GM12878 (cell line): ENCODE results near the gene ATP5PO. TPM values are rescaled to one million over a fixed set of nuclear protein-coding genes. Genes with fewer than 3 reads are reported as not detected.

Source experiments
- ATAC-seq: fragments of 200-7000 bp; cut with Tn5 transposase; 3 replicates; pipeline ENCODE4 v1.9.1; 2020; ENCODE audit warnings: mild to moderate bottlenecking, moderate library complexity
- BruUV-seq: library from RNA; stranded (reverse); fragments of 400-500 nt; replicated peaks from 2 replicates; lab custom pipeline; 2021; lab: Mats Ljungman, UMichigan
- CTCF ChIA-PET: fragments of 300-600 bp; sonication (Branson Sonifier 250); formaldehyde crosslinking; extraction: SDS; loops from one replicate; lab custom pipeline; 2021; ENCODE audit warnings: inconsistent platforms; lab: Yijun Ruan, JAX
- POLR2A ChIA-PET: fragments of 350-600 bp; formaldehyde crosslinking; extraction: SDS; loops from one replicate; lab custom pipeline; 2021; ENCODE audit warnings: inconsistent platforms; lab: Charles Lee
- RAD21 ChIA-PET: fragments of 300-600 bp; sonication (Branson Sonifier 250); formaldehyde crosslinking; loops from one replicate; lab custom pipeline; 2023; ENCODE audit warnings: antibody characterized with exemption; ENCODE audit not compliant: unreplicated experiment; lab: Charles Lee
- SMC1A ChIA-PET: fragments of 300-600 bp; sonication (Branson Sonifier 250); formaldehyde crosslinking; loops from one replicate; lab custom pipeline; 2023; ENCODE audit not compliant: unreplicated experiment, uncharacterized antibody; lab: Charles Lee
- DNase-seq: peaks from one replicate; pipeline ENCODE4 v3.0.0-alpha.2; 2011; ENCODE audit warnings: low read depth, low spot score
- FAIRE-seq: peaks from 3 replicates; lab custom pipeline; 2011; peaks lifted over from hg19 to GRCh38; lab: Jason Lieb, UNC
- H2AFZ ChIP-seq: 2 replicates; pipeline ENCODE4 v1.6.0; 2011; ENCODE audit warnings: low read depth, low read length, control low read depth; ENCODE audit not compliant: control insufficient read depth
- H3K27ac ChIP-seq: 2 replicates; pipeline ENCODE4 v1.5.1; 2011; ENCODE audit warnings: control low read depth; ENCODE audit not compliant: control insufficient read depth, insufficient read depth
- H3K27me3 ChIP-seq, 2 experiments: replicated peaks in 1 of 2; 2 replicates each; pipeline versions ENCODE4 v1.6.0 to v1.6.1; 2011; ENCODE audit warnings: low read length in 1 of 2; ENCODE audit not compliant: control insufficient read depth in 2 of 2, insufficient read depth in 2 of 2
- H3K36me3 ChIP-seq, 2 experiments: 2 replicates each; pipeline ENCODE4 v1.5.1; 2011; ENCODE audit warnings: low read length in 1 of 2; ENCODE audit not compliant: control insufficient read depth in 2 of 2, insufficient read depth in 2 of 2
- H3K4me1 ChIP-seq: 2 replicates; pipeline ENCODE4 v1.6.1; 2011; ENCODE audit warnings: mild to moderate bottlenecking, low read length, moderate library complexity, mixed read lengths; ENCODE audit not compliant: control insufficient read depth, insufficient read depth
- H3K4me2 ChIP-seq: 2 replicates; pipeline ENCODE4 v1.6.0; 2011; ENCODE audit warnings: control low read depth; ENCODE audit not compliant: control insufficient read depth, insufficient read depth
- H3K4me3 ChIP-seq: fragments of 200-600 bp; sonication (generic); 2 replicates; pipeline ENCODE4 v1.5.1; 2016
- H3K79me2 ChIP-seq: 2 replicates; pipeline ENCODE4 v1.6.0; 2011; ENCODE audit warnings: low read length; ENCODE audit not compliant: control insufficient read depth, insufficient read depth
- H3K9ac ChIP-seq: 2 replicates; pipeline ENCODE4 v1.8.0; 2011; ENCODE audit warnings: low read length, control low read depth, mixed read lengths; ENCODE audit not compliant: control insufficient read depth, insufficient read depth
- H3K9me3 ChIP-seq: replicated peaks from 3 replicates; pipeline ENCODE4 v1.5.1; 2011; ENCODE audit warnings: mild to moderate bottlenecking, low read length; ENCODE audit not compliant: control insufficient read depth, insufficient read depth
- H4K20me1 ChIP-seq: 2 replicates; pipeline ENCODE4 v1.6.0; 2011; ENCODE audit not compliant: control insufficient read depth, insufficient read depth
- CTCF ChIP-seq, 3 experiments: IDR thresholded peaks in 2 of 3; conservative IDR thresholded peaks in 1 of 3; 2 replicates each; pipeline ENCODE4 v1.5.1; 2011; ENCODE audit warnings: low read depth in 3 of 3, low read length in 3 of 3, mild to moderate bottlenecking in 3 of 3, control low read depth in 2 of 3, moderate library complexity in 2 of 3, inconsistent platforms in 1 of 3, mixed read lengths in 1 of 3; ENCODE audit not compliant: control insufficient read depth in 2 of 3, insufficient read depth in 1 of 3; ENCODE audit errors: extremely low read depth in 1 of 3
- MYB ChIP-seq: fragments of 150-350 bp; IDR thresholded peaks from 2 replicates; pipeline ENCODE4 v1.6.1; 2014; ENCODE audit warnings: mild to moderate bottlenecking, low read depth, low read length, borderline replicate concordance
- RFX5 ChIP-seq: IDR thresholded peaks from 2 replicates; pipeline ENCODE4 v1.6.1; 2011; ENCODE audit warnings: low read depth, low read length, improper control_type of control experiment
- TAF1 ChIP-seq: IDR thresholded peaks from 2 replicates; pipeline ENCODE4 v1.6.1; 2011; ENCODE audit warnings: mild to moderate bottlenecking, low read depth, low read length, borderline replicate concordance
- WGBS: methylation state at CpG from one replicate; pipeline ENCODE4 v1.1.6; 2016; ENCODE audit warnings: low lambda C conversion rate; ENCODE audit not compliant: insufficient replicate concordance, insufficient coverage; ENCODE audit errors: missing lambda C conversion rate; 5-methylcytosine and 5-hydroxymethylcytosine counted together
- in situ Hi-C: fragments of 300-500 bp; cut with MboI; formaldehyde crosslinking; loops from 9 replicates; pipeline ENCODE4 v1.14.3; 2018; ENCODE audit warnings: mixed read lengths
- intact Hi-C: fragments of 100-400 bp; cut with micrococcal nuclease; formaldehyde crosslinking; loops from one replicate; pipeline ENCODE4 v1.14.2; 2022; ENCODE audit not compliant: unreplicated experiment
- polyA plus RNA-seq, 11 experiments: library from polyadenylated mRNA; depleted of rRNA in 4 of 11; unstranded in 6 of 11; stranded (reverse) in 5 of 11; fragments of >200 nt; fragmentation: Nextera tagmentation in 4 of 11; fragmentation: Illumina TruSeq in 1 of 11; extraction: Ambion mirVana in 4 of 11; extraction: Trizol in 1 of 11; gene quantifications; 1 replicate in 1 of 11; 2 replicates in 10 of 11; pipeline versions ENCODE4 v1.2.1 to v1.2.3, GENCODE V29; 2011 to 2016; ENCODE audit warnings: inconsistent platforms in 2 of 11, missing spikeins in 2 of 11, low read depth in 1 of 11
- total RNA-seq, 4 experiments: library from RNA; depleted of rRNA in 3 of 4; stranded (reverse); fragments of >200 nt in 3 of 4; fragmentation: Illumina TruSeq in 1 of 4; extraction: Trizol in 1 of 4; gene quantifications; 2 replicates each; pipeline versions ENCODE4 v1.2.1 to v1.2.3, GENCODE V29; 2013 to 2021

Gene ATP5PO
- total and polyA plus RNA-seq, 10 of the 15 experiments (the other 5 are each of a cell fraction or from before 2014, with no cell fraction given): 251 to 1,656 (median 470) TPM

- CTCF ChIA-PET: interaction anchor here (0.9 kb wide), 1 partner anchor 455 kb away, joined by 3 read pairs; no protein-coding TSS in a partner anchor
- BruUV-seq: no TSS peak
- no peaks in the 10 kb centered on the region for H3K27me3 ChIP-seq
- TF ChIP-seq CTCF (IDR thresholded peaks at IDR 0.05 in 2 of 3, conservative IDR thresholded peaks at IDR 0.05 in 1 of 3; ENCODE audit: control insufficient read depth in 2 of 3, extremely low read depth in 1 of 3, insufficient read depth in 1 of 3, low read depth in 3 of 3, low read length in 3 of 3) (0 out of 6 replicates have a peak, but pooled peaks of 1 of the 3 experiments have one; percentile 4), TAF1 (no peak), MYB (no peak)
- ATAC-seq: peak; percentile 42; the same call in 2 of the 3 replicates
- no peak overlapping the region for H3K4me2 ChIP-seq
- H3K9me3 ChIP-seq: no peaks in the 10 kb centered on the region
- no peak for DNase-seq
- in situ Hi-C loops (no loop called here), intact Hi-C loops (no loop called here)
- no peak overlapping the region for H3K4me3 ChIP-seq
- SMC1A ChIA-PET: interaction anchor here (0.5 to 1.1 kb wide), 2 partner anchors 455 to 475 kb away, joined by 3 to 4 read pairs; no protein-coding TSS in a partner anchor
- FAIRE-seq: no peak
- H4K20me1 ChIP-seq: no peaks in the 10 kb centered on the region
- 43% methylated on average over 8 of the region's 8 CpGs for WGBS
- H3K36me3 ChIP-seq: no peaks in the 10 kb centered on the region
- H2AFZ ChIP-seq: no peak overlapping the region
- H3K4me1 ChIP-seq: no peaks in the 10 kb centered on the region
- RAD21 ChIA-PET: interaction anchor here (1.2 to 1.3 kb wide), 2 partner anchors 164 to 455 kb away, joined by 3 to 4 read pairs; no protein-coding TSS in a partner anchor
- POLR2A ChIA-PET: no interaction called here
- no peaks in the 10 kb centered on the region for H3K79me2 ChIP-seq
- no peak overlapping the region for H3K9ac ChIP-seq
- no peak overlapping the region for H3K27ac ChIP-seq
Measured at GRCh38 chr21:33892853-33893252, 22.8 kb downstream of the ATP5PO start.

GRCh38 chr21:33890187-33890586, 25.4 kb downstream of the ATP5PO start:
- H2AFZ ChIP-seq: no peak overlapping the region
- ATAC-seq (no peak), DNase-seq (no peak), FAIRE-seq (no peak)
- H3K4me2 ChIP-seq: no peak overlapping the region
- BruUV-seq: no TSS peak
- POLR2A ChIA-PET: interaction anchor here (0.6 kb wide), 1 partner anchor 967 kb away, joined by 3 read pairs; no protein-coding TSS in a partner anchor
- H3K79me2 ChIP-seq: no peaks in the 10 kb centered on the region
- RAD21 ChIA-PET: no interaction called here
- CTCF ChIA-PET: no interaction called here
- no peak for TF ChIP-seq RFX5
- SMC1A ChIA-PET: no interaction called here
- no peak overlapping the region for H3K27ac ChIP-seq
- no peaks in the 10 kb centered on the region for H3K36me3 ChIP-seq
- no peak overlapping the region for H3K9ac ChIP-seq
- intact Hi-C loops (no loop called here), in situ Hi-C loops (no loop called here)
- no peak overlapping the region for H3K4me3 ChIP-seq
- no peaks in the 10 kb centered on the region for H3K4me1 ChIP-seq
- no peaks in the 10 kb centered on the region for H3K9me3 ChIP-seq
- no peaks in the 10 kb centered on the region for H4K20me1 ChIP-seq
- 25% methylated on average over 5 of the region's 5 CpGs for WGBS
- H3K27me3 ChIP-seq: no peaks in the 10 kb centered on the region
